Left ventricle myocardium inferior (tissue), 1 donor: ENCODE measurements around the gene QPCT. TPM values are rescaled to one million over a fixed set of nuclear protein-coding genes. Genes with fewer than 3 reads are reported as not detected.

ENCODE experiments used
- DNase-seq: peaks from one replicate; pipeline ENCODE4 v3.0.0-alpha.2; 2020
- H3K27ac ChIP-seq: fragments of 200-600 bp; replicated peaks from 2 replicates; pipeline ENCODE4 v1.8.0; 2021
- H3K27me3 ChIP-seq: fragments of 200-600 bp; 2 replicates; pipeline ENCODE4 v1.8.0; 2021; ENCODE audit warnings: low read depth
- H3K36me3 ChIP-seq: fragments of 200-600 bp; 2 replicates; pipeline ENCODE4 v1.8.0; 2021
- H3K4me1 ChIP-seq: fragments of 200-600 bp; 2 replicates; pipeline ENCODE4 v1.8.0; 2021
- H3K4me3 ChIP-seq: fragments of 200-600 bp; 2 replicates; pipeline ENCODE4 v1.8.0; 2021; ENCODE audit warnings: mild to moderate bottlenecking, moderate library complexity
- H3K9me3 ChIP-seq: fragments of 200-600 bp; replicated peaks from 2 replicates; pipeline ENCODE4 v1.8.0; 2021
- intact Hi-C: fragments of 100-400 bp; cut with micrococcal nuclease; formaldehyde crosslinking; loops from one replicate; pipeline ENCODE4 v1.11.0; 2022
- total RNA-seq: library from RNA; stranded (reverse); fragmentation: NEBNext Ultra II Directional; extraction: Animal tissue kit (Norgen Biotek cat#: 25700); gene quantifications from one replicate; pipeline ENCODE4 v1.2.1, GENCODE V29; 2021
- TF ChIP-seq, protein P1 (sequence below): fragments of 200-600 bp; IDR thresholded peaks from 2 replicates; pipeline ENCODE4 v1.8.0; 2021; ENCODE audit warnings: antibody characterized with exemption, mild to moderate bottlenecking, borderline replicate concordance
- donor health status: DM: no; HTN: yes; CAD: no; lungs with severe emphysema.

Gene QPCT
- total RNA-seq, 1 donor from 2014 or later: 2.0 TPM

DNA sequence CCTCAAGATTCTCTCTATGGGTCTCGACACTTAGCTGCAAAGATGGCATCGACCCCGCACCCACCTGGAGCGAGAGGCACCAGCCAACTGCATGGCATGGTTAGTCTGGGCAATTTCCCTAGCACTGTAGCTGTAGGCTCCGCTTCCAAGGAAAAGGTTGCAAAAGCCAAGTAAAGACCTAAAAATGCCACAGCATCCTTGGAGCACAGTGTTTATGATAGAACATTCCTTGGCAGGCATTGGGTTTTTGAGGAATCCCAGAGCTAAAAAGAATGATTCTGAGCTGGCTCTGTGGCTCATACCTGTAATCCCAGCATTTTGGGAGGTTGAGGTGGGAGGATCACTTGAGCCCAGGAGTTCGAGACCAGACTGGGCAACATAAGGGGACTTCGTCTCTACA lies 22.9 kb downstream of the QPCT start:
- intact Hi-C loops: no loop called here
- TF ChIP-seq, protein P1, sequence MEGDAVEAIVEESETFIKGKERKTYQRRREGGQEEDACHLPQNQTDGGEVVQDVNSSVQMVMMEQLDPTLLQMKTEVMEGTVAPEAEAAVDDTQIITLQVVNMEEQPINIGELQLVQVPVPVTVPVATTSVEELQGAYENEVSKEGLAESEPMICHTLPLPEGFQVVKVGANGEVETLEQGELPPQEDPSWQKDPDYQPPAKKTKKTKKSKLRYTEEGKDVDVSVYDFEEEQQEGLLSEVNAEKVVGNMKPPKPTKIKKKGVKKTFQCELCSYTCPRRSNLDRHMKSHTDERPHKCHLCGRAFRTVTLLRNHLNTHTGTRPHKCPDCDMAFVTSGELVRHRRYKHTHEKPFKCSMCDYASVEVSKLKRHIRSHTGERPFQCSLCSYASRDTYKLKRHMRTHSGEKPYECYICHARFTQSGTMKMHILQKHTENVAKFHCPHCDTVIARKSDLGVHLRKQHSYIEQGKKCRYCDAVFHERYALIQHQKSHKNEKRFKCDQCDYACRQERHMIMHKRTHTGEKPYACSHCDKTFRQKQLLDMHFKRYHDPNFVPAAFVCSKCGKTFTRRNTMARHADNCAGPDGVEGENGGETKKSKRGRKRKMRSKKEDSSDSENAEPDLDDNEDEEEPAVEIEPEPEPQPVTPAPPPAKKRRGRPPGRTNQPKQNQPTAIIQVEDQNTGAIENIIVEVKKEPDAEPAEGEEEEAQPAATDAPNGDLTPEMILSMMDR: no peak
- no peak for DNase-seq
- no peaks in the 10 kb centered on the region for H3K9me3 ChIP-seq
- no peaks in the 10 kb centered on the region for H3K36me3 ChIP-seq
- H3K4me3 ChIP-seq: no peak overlapping the region
- H3K27me3 ChIP-seq: no peaks in the 10 kb centered on the region
- H3K4me1 ChIP-seq: no peaks in the 10 kb centered on the region
- no peak overlapping the region for H3K27ac ChIP-seq

DNA sequence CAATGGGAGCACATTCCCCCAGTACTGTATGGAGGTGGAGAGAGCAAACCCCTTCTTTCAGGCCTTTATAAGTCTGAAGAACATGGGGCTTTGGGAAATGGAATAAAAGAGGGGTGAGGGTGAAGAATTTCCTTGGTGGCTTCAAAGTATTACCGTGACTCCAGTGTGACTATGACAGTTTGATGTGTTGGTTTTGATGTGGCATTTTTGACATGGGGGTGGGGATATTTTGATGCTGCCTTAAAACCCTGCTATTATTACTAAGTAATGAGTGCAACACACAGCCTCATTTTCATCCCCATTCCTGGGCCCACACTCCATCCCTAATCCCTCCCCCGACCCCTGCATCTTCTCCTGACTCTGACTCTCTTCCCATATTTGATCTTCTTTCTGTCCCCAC lies 23.6 kb downstream of the QPCT start:
- DNase-seq: no peak
- Histone ChIP-seq H3K27ac (no peak overlapping the region), H3K27me3 (no peaks in the 10 kb centered on the region), H3K4me3 (no peak overlapping the region), H3K4me1 (no peaks in the 10 kb centered on the region), H3K36me3 (no peaks in the 10 kb centered on the region), H3K9me3 (no peaks in the 10 kb centered on the region)
- intact Hi-C loops: no loop called here
- TF ChIP-seq, protein P1: no peak

DNA sequence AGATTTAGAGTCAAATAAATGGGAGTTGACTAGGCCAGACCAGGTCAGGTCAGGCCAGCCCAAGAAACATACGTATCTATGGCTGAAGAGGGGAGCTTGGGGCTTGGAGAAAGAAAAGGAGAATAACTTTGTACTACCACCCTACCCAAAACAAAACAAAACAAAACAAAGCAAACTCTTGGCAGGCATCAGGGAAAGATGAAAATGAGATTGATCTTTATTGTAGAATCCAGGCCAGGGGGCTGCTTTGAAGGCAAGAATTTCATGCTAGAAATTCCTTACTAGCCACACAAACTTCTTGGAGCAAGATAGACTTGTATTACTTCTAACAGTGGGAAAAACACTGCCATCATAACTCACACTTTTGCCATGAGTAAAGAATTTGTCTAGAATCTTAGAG lies 26.2 kb downstream of the QPCT start:
- no peak for DNase-seq
- H3K4me1 ChIP-seq: no peaks in the 10 kb centered on the region
- intact Hi-C loops: no loop called here
- H3K27ac ChIP-seq: no peak overlapping the region
- no peaks in the 10 kb centered on the region for H3K27me3 ChIP-seq
- H3K4me3 ChIP-seq: no peak overlapping the region
- H3K36me3 ChIP-seq: no peaks in the 10 kb centered on the region
- no peaks in the 10 kb centered on the region for H3K9me3 ChIP-seq
- TF ChIP-seq, protein P1: no peak

DNA sequence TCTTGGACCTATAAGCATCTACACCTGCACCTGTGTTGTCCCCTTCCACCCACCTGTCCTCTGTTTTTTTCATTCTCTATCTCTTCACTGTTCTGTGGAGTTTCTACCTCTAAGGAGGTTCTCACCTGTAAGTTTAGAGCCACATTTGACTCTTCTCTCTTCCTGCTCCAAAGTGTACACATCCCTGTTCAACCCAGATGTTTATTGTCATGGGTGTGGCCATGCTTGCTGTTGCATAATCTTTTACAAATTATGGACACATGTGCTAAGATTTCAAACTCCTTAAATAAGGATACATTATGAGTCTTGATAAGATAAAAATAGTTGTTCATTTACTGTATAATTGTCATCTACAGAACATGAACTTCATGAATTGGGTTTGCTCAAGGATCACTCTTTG lies 27.6 kb downstream of the QPCT start:
- Histone ChIP-seq H3K27me3 (no peaks in the 10 kb centered on the region), H3K27ac (no peak overlapping the region), H3K9me3 (no peaks in the 10 kb centered on the region), H3K36me3 (no peaks in the 10 kb centered on the region), H3K4me3 (no peak overlapping the region), H3K4me1 (no peaks in the 10 kb centered on the region)
- TF ChIP-seq, protein P1: no peak
- intact Hi-C loops: no loop called here
- no peak for DNase-seq

DNA sequence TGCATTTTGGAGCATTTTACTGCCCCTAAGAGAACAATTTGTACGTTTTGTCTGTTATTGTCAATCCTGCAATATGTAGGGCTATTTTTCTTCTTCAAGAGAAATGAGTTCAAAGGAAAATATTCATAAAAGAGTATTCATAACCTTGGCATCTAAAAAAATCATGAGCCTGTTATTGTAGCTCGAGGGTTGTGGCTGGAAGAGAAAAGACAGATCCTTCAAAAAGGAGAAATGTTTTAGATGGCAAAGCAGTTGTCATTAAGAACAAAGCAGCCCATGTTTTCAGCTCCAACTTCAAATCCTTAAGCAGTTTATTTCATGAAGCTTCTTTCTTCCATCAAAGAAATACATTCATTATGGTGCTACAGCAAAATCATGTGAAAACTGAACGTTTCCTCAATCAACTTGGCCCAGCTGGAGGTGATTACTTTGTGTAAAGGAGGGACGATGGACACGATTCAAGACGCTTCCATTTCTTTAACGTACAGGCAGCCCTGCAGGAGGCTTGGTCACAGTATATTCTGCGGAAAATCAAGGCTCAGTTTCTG lies 31.4 kb downstream of the QPCT start:
- H3K4me1 ChIP-seq: no peaks in the 10 kb centered on the region
- intact Hi-C loops: no loop called here
- TF ChIP-seq, protein P1: no peak
- no peak for DNase-seq
- H3K36me3 ChIP-seq: no peaks in the 10 kb centered on the region
- no peak overlapping the region for H3K4me3 ChIP-seq
- H3K27ac ChIP-seq: no peak overlapping the region
- H3K27me3 ChIP-seq: no peaks in the 10 kb centered on the region
- no peaks in the 10 kb centered on the region for H3K9me3 ChIP-seq
